ENCODE data around the gene TNRC6A. TPM values are rescaled to one million over a fixed set of nuclear protein-coding genes. Genes with fewer than 3 reads are reported as not detected.

TNRC6A gene
- total RNA-seq, 2 experiments from 2014 or later: 38.1 to 60.3 TPM

DNA sequence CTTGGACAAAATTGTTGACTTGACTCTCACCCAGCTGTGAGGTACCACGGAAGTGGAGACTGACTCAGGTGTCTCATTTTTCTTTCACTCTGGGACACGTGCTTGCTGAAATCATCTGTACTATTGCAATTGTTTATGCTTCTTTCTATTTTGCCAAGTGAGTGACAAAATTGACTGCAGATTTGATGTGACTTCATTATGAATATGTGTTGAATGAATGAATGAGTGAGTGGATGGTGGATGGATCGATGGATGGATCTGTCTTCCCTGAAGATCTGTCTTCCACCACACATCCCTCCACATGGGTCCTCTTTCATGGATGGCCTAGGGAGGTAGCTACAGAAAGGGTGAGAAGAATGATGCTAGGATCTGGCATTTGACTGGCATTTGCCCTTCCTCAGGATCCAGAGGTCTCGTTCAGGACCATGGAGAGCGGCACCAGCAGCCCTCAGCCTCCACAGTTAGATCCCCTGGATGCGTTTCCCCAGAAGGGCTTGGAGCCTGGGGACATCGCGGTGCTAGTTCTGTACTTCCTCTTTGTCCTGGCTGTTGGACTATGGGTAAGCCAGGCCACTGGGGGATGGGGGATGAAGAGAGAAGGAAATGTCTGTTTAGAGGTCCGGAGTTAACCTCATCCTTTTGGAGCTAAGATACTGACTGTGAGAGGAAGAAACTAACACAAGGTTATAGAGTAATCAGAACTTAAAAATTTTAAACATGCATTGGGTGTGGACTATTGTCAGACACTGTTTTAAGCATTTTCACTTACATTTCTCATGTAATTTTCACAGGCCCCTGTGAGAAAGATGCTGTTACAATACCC lies 129.0 kb downstream of the TNRC6A start:
- Histone ChIP-seq H2AFZ (ENCODE audit: low read length) (no peak overlapping the region), H4K20me1 (ENCODE audit: insufficient read depth, low read length) (no peaks in the 10 kb centered on the region), H3K4me1 (ENCODE audit: insufficient read depth, low read length, poor library complexity, severe bottlenecking) (no peaks in the 10 kb centered on the region), H3K9me3 (ENCODE audit: low read length) (no peaks in the 10 kb centered on the region), H3K4me2 (ENCODE audit: low read length) (no peak overlapping the region), H3K27ac (ENCODE audit: low read depth, low read length, poor library complexity, severe bottlenecking) (no peak overlapping the region), H3K36me3 (ENCODE audit: insufficient read depth, low read length) (no peaks in the 10 kb centered on the region), H3K4me3 (ENCODE audit: low read depth, low read length, poor library complexity, severe bottlenecking) (no peak overlapping the region), H3K79me2 (ENCODE audit: insufficient read depth, low read depth, low read length) (no peaks in the 10 kb centered on the region), H3K9me2 (ENCODE audit: insufficient read depth, low read length) (no peaks in the 10 kb centered on the region)
- POLR2A ChIA-PET: interaction anchor here (0.6 kb wide), 1 partner anchor 128 kb away, joined by 3 read pairs; no protein-coding TSS in a partner anchor
- TF ChIP-seq EZH2phosphoT487 (IDR thresholded peaks at IDR 0.05; ENCODE audit: borderline replicate concordance, low read depth, low read length): no peak
- TF ChIP-seq, protein P1, sequence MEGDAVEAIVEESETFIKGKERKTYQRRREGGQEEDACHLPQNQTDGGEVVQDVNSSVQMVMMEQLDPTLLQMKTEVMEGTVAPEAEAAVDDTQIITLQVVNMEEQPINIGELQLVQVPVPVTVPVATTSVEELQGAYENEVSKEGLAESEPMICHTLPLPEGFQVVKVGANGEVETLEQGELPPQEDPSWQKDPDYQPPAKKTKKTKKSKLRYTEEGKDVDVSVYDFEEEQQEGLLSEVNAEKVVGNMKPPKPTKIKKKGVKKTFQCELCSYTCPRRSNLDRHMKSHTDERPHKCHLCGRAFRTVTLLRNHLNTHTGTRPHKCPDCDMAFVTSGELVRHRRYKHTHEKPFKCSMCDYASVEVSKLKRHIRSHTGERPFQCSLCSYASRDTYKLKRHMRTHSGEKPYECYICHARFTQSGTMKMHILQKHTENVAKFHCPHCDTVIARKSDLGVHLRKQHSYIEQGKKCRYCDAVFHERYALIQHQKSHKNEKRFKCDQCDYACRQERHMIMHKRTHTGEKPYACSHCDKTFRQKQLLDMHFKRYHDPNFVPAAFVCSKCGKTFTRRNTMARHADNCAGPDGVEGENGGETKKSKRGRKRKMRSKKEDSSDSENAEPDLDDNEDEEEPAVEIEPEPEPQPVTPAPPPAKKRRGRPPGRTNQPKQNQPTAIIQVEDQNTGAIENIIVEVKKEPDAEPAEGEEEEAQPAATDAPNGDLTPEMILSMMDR (conservative IDR thresholded peaks at IDR 0.05; ENCODE audit: low read length): no peak
- intact Hi-C loops (cut with micrococcal nuclease; ENCODE audit: unreplicated experiment): no loop called here
- CTCF ChIA-PET (ENCODE audit: unreplicated experiment): no interaction called here
- no TSS peak for BruUV-seq (replicated peaks)
- peak; percentile 46 for DNase-seq (ENCODE audit: low spot score)

DNA sequence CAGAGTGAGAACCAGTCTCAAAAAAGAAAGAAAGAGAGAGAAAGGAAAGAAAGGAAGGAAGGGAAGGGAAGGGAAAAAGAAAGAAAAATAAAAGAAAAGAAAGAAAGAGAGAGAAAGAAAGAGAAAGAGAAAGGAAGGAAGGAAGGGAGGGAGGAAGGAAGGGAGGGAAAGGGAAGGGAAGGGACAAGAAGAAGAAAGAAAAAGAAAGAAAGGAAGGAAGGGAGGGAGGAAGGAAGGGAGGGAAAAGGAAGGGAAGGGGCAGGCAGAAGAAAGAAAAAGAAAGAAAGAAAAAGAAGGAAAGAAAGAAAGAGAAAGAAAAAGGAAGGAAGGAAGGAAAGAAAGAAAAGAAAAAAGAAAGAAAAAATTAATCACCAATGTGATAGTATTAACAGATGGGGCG lies 132.0 kb downstream of the TNRC6A start:
- Histone ChIP-seq H3K9me2 (ENCODE audit: insufficient read depth, low read length) (no peaks in the 10 kb centered on the region), H2AFZ (ENCODE audit: low read length) (no peak overlapping the region), H3K9me3 (ENCODE audit: low read length) (0 out of 2 replicates have a peak, but pooled peaks cover 8% of the 10 kb centered on the region), H3K79me2 (ENCODE audit: insufficient read depth, low read depth, low read length) (no peaks in the 10 kb centered on the region), H3K27ac (ENCODE audit: low read depth, low read length, poor library complexity, severe bottlenecking) (no peak overlapping the region), H4K20me1 (ENCODE audit: insufficient read depth, low read length) (no peaks in the 10 kb centered on the region), H3K4me2 (ENCODE audit: low read length) (no peak overlapping the region), H3K36me3 (ENCODE audit: insufficient read depth, low read length) (no peaks in the 10 kb centered on the region), H3K4me3 (ENCODE audit: low read depth, low read length, poor library complexity, severe bottlenecking) (no peak overlapping the region), H3K4me1 (ENCODE audit: insufficient read depth, low read length, poor library complexity, severe bottlenecking) (no peaks in the 10 kb centered on the region)
- no peak for DNase-seq (ENCODE audit: low spot score)
- ChIA-PET CTCF (ENCODE audit: unreplicated experiment) (no interaction called here), POLR2A (interaction anchor here (0.7 kb wide), 1 partner anchor 297 kb away, joined by 4 read pairs; no protein-coding TSS in a partner anchor)
- TF ChIP-seq, protein P1 (conservative IDR thresholded peaks at IDR 0.05; ENCODE audit: low read length): no peak
- TF ChIP-seq EZH2phosphoT487 (IDR thresholded peaks at IDR 0.05; ENCODE audit: borderline replicate concordance, low read depth, low read length): no peak
- BruUV-seq (replicated peaks): no TSS peak
- intact Hi-C loops (cut with micrococcal nuclease; ENCODE audit: unreplicated experiment): no loop called here

Measured in OCI-LY7 (cell line).